GM18861 (cell line): ENCODE measurements around the gene LRRC1.
A peak's percentile ranks its signal among the peaks of the same experiment; 100 is the strongest.

Experiments used
- ATAC-seq: cut with Tn5 transposase; IDR thresholded peaks from one replicate; pipeline ENCODE4 v1.9.1; 2021; ENCODE audit not compliant: unreplicated experiment

Gene LRRC1

DNA sequence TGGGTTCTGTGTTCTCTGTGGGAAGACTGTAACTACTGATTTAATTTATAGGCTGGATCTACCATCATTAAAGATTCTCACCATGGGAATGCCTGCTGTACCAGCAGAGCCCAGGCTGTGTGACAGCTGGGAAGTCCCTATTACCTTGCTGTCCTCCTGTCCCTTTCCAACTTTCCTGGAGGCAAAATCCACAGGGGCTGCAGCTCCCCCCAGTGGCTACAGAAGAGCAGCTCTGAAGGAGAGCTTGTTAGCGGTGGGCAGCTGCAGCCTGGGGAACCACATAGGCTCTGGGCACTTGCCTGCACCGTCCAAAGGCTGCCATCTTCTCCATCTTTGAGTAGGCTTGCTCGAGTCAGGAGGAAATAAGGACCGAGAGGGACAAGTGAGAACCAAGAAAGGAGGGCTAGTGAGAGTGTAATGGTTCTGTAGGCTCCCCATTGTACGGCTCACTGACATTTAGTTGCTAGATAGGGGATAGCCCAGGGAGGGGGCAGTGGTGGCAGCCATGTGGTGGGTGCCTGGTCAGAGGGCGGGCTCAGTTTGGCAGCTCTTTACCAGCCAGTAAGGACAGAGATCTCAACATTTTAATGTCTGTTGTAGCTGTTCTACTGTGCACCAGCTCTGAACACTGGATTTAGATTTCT is 161.4 kb downstream of the LRRC1 start:
- peak; percentile 90 for ATAC-seq

DNA sequence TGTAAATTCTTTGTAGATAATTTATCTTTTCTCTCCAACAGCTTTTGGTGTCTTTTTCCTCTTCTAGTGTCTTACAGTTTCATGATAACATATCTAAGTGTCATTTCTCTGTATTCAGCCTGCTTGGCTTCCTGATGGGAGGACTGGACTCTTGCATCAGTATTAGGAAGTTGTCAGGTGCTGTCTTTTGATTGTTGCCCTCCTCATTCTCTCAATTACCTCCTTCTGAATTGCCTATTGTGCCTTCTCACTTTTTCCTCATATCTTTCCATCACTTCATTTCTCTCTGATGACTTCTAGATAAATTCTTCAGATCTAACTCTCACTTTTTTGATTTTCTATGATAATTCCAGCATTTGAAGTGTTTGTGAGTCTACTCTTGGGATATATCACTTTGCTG is 162.0 kb downstream of the LRRC1 start:
- no peak for ATAC-seq

DNA sequence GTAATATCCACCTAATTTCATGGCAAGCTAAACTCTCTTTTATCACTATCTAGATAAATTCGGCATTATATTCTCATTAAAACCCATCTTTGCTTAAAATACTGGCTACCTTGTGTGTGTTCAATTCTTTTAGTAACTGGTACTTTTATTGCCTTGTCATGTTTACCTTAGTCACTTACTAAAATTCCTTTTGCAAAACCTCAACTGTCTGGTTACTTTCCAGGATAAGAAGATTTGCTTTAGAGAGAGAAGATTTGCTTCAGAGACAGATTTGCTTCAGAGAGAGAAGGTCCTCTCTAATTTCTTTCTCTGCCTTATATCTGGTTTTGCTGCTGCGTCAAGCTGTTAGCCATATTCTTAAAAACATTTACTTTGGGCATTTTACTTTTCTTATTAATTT is 164.9 kb downstream of the LRRC1 start:
- no peak for ATAC-seq

DNA sequence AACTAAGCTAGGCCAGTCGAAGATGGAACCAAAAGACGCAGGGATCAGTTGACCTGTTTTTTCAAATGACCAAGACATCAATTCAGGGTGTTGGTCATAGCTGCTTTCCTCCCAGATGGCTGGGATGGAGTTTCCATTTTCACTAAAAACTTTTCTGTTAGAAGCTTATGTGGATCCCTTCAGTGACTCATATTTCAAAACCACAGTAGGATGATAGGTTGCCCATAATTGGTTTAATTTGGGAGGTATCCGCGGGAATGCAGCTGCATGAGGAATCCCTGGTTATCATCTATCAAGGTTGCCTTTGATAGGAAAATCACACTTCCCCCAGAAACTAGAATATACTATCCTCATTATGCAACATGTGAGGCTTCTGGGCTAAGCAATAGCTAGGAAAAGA is 165.5 kb downstream of the LRRC1 start:
- ATAC-seq: no peak

DNA sequence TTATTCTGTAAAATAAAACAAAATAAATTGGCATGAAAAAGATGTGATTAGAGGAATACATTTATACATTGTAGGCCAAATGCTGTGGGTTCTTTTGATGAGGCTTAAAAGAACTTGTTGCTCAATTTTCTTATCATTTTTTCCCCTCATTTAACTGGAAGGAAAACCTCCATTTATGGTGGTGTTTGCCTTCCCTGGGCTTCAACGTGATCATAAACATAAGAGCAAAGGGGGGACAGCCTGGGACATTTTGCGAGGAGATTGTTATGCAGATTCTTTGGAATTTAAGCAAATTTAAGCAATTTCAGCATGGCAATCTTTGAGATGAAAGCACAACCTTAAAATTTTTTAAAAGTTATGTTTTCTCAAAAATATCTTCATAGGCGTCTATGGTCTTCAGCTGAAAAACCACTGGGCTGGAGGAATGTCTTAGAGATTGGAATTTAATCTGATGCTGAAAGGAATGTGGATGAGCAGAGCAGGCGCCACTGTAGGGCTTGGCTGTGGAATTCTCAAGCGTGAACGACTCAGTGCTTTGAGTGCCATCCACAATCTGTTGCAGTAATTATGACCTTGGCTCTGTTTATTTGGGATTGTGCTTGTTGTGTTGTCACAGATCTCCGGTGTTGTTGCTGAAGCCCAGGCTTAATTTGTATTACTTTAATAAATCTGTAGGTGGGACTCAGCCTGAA is 167.0 kb downstream of the LRRC1 start:
- ATAC-seq: no peak

DNA sequence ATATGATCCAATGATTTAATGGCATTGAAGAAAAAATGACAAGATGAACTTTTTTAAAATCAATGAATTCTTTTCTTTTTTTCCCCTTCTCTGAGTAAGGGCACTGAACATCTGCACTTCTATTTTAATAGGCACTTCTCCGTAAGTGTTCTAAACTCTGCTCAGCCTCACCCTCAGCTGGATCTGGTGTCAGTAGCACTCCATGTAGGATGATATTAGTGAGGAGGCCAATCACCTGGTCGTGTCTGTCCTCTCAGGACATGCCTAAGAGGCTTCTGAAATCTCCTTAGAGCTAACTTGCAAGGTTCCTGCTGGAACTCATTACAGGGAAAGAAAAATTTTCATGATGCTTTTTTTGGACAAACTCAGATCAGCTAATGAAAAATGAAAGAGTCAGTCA is 167.8 kb downstream of the LRRC1 start:
- no peak for ATAC-seq

DNA sequence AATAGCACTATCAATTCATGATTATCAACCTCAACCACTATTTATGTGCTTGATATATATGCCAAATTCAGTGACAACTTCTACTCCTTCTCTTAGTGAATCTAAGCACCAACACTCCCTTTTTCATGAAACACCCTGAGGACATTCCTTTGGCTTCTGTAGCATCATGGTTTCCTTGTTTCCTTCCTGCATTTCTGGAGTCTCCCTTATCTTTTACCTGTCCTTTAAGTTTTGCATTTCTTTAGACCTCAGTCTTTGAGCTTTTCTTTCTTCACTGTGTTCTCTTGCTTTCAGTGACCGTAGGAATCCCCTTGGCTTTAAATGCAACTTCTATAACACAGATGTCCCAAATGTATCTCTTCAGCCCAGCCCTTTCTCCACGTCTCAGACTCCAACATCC is 172.6 kb downstream of the LRRC1 start:
- no peak for ATAC-seq
